Osteoblast (primary cell): Measurements from ENCODE around the gene TMEM129. TPM values are rescaled to one million over a fixed set of nuclear protein-coding genes. Genes with fewer than 3 reads are reported as not detected.

ENCODE experiments used
- DNase-seq: peaks from one replicate; pipeline ENCODE4 v3.0.0; 2011; ENCODE audit warnings: low spot score, mixed read lengths; ENCODE audit not compliant: insufficient read length; ENCODE audit errors: missing footprints
- H2AFZ ChIP-seq: 2 replicates; pipeline ENCODE4 v1.6.0; 2011; ENCODE audit warnings: mild to moderate bottlenecking, low read length
- H3K27ac ChIP-seq: 2 replicates; pipeline ENCODE4 v1.5.1; 2011; ENCODE audit warnings: mild to moderate bottlenecking, low read depth, low read length, moderate library complexity
- H3K27me3 ChIP-seq: 2 replicates; pipeline ENCODE4 v1.6.0; 2012; ENCODE audit warnings: mild to moderate bottlenecking, control low read depth, inconsistent platforms, low read length, moderate library complexity; ENCODE audit not compliant: insufficient read depth
- H3K36me3 ChIP-seq: 2 replicates; pipeline ENCODE4 v1.5.1; 2011; ENCODE audit warnings: mild to moderate bottlenecking, low read length, control low read depth, moderate library complexity; ENCODE audit not compliant: insufficient read depth
- H3K4me1 ChIP-seq: 2 replicates; pipeline ENCODE4 v1.5.1; 2011; ENCODE audit warnings: mild to moderate bottlenecking, low read length, control low read depth, moderate library complexity; ENCODE audit not compliant: insufficient read depth
- H3K4me2 ChIP-seq: 2 replicates; pipeline ENCODE4 v1.6.0; 2011; ENCODE audit warnings: mild to moderate bottlenecking, low read length; ENCODE audit not compliant: insufficient read depth
- H3K4me3 ChIP-seq: fragments of 200-600 bp; sonication (generic); 3 replicates; pipeline ENCODE4 v1.5.1; 2012; ENCODE audit warnings: mild to moderate bottlenecking, low read length, inconsistent platforms; ENCODE audit not compliant: insufficient read depth
- H3K79me2 ChIP-seq: 2 replicates; pipeline ENCODE4 v1.6.0; 2012; ENCODE audit warnings: mild to moderate bottlenecking, low read length, control low read depth, inconsistent platforms; ENCODE audit not compliant: insufficient read depth
- H3K9me3 ChIP-seq: 2 replicates; pipeline ENCODE4 v1.5.1; 2011; ENCODE audit warnings: low read depth, low read length, control low read depth
- H4K20me1 ChIP-seq: 2 replicates; pipeline ENCODE4 v1.6.0; 2012; ENCODE audit warnings: mild to moderate bottlenecking, low read length, control low read depth; ENCODE audit not compliant: insufficient read depth
- CTCF ChIP-seq: IDR thresholded peaks from 2 replicates; pipeline ENCODE4 v1.5.1; 2011; ENCODE audit warnings: mild to moderate bottlenecking, low read depth, low read length, moderate library complexity; ENCODE audit errors: extremely low read depth
- total RNA-seq: library from RNA; depleted of rRNA; stranded (reverse); fragments of >200 nt; gene quantifications from 2 replicates; pipeline ENCODE4 v1.2.3, GENCODE V29; 2012

TMEM129 gene
- total RNA-seq, 1 donor = 38.0 TPM

GRCh38 chr4:1691737-1692373, 29.3 kb downstream of the TMEM129 start:
- H4K20me1 ChIP-seq = no peaks in the 10 kb centered on the region
- no peaks in the 10 kb centered on the region for H3K4me1 ChIP-seq
- TF ChIP-seq CTCF = no peak
- no peaks in the 10 kb centered on the region for H3K27me3 ChIP-seq
- H3K9me3 ChIP-seq = no peaks in the 10 kb centered on the region
- H3K36me3 ChIP-seq = peaks cover 59% of the 10 kb centered on the region
- no peak overlapping the region for H3K4me2 ChIP-seq
- no peaks in the 10 kb centered on the region for H3K79me2 ChIP-seq
- no peak for DNase-seq
- H3K4me3 ChIP-seq = no peak overlapping the region
- H3K27ac ChIP-seq = no peak overlapping the region
- no peak overlapping the region for H2AFZ ChIP-seq

- Histone ChIP-seq H3K4me1 (no peaks in the 10 kb centered on the region), H3K36me3 (peaks cover 53% of the 10 kb centered on the region), H3K9me3 (no peaks in the 10 kb centered on the region), H4K20me1 (no peaks in the 10 kb centered on the region), H3K27ac (no peak overlapping the region), H3K27me3 (no peaks in the 10 kb centered on the region), H3K4me2 (no peak overlapping the region), H2AFZ (no peak overlapping the region), H3K4me3 (no peak overlapping the region), H3K79me2 (no peaks in the 10 kb centered on the region)
- no peak for TF ChIP-seq CTCF
- DNase-seq = peak; percentile 3
Observed at GRCh38 chr4:1690698-1691097, 30.4 kb downstream of the TMEM129 start.

- H3K36me3 ChIP-seq = peaks cover 15% of the 10 kb centered on the region
- peaks cover 8% of the 10 kb centered on the region for H3K4me1 ChIP-seq
- H3K27ac ChIP-seq = no peak overlapping the region
- H2AFZ ChIP-seq = no peak overlapping the region
- DNase-seq = peak; percentile 41
- no peaks in the 10 kb centered on the region for H3K79me2 ChIP-seq
- no peaks in the 10 kb centered on the region for H3K9me3 ChIP-seq
- no peak overlapping the region for H3K4me2 ChIP-seq
- TF ChIP-seq CTCF = no peak
- no peak overlapping the region for H3K4me3 ChIP-seq
- no peaks in the 10 kb centered on the region for H4K20me1 ChIP-seq
- no peaks in the 10 kb centered on the region for H3K27me3 ChIP-seq
Observed at GRCh38 chr4:1686440-1687036, 34.6 kb downstream of the TMEM129 start.

- no peak overlapping the region for H2AFZ ChIP-seq
- H4K20me1 ChIP-seq = no peaks in the 10 kb centered on the region
- peak; percentile 30 for DNase-seq
- no peaks in the 10 kb centered on the region for H3K9me3 ChIP-seq
- H3K27me3 ChIP-seq = no peaks in the 10 kb centered on the region
- peaks cover 5% of the 10 kb centered on the region for H3K36me3 ChIP-seq
- H3K27ac ChIP-seq = no peak overlapping the region
- peaks cover 8% of the 10 kb centered on the region for H3K4me1 ChIP-seq
- H3K4me2 ChIP-seq = peak overlapping the region; percentile 81
- no peak overlapping the region for H3K4me3 ChIP-seq
- no peak for TF ChIP-seq CTCF
- no peaks in the 10 kb centered on the region for H3K79me2 ChIP-seq
Observed at GRCh38 chr4:1685235-1686150, 35.6 kb downstream of the TMEM129 start.
